MM.1S (cell line): ENCODE measurements around the gene GP2.

Experiments used
- DNase-seq: peaks from one replicate; pipeline ENCODE4 v3.0.0-alpha.2; 2015
- H2AFZ ChIP-seq: fragments of 300-600 bp; sonication (generic); 2 replicates; pipeline ENCODE4 v1.6.0; 2016; ENCODE audit warnings: antibody characterized with exemption, low read length
- H3F3A ChIP-seq: fragments of 300-600 bp; sonication (generic); 2 replicates; pipeline ENCODE4 v1.6.1; 2016; ENCODE audit warnings: mild to moderate bottlenecking, antibody characterized with exemption, low read length, moderate library complexity, mixed read lengths; ENCODE audit not compliant: insufficient read depth
- H3K27ac ChIP-seq: fragments of 300-600 bp; sonication (generic); 2 replicates; pipeline ENCODE4 v1.5.1; 2016; ENCODE audit warnings: mild to moderate bottlenecking, low read length
- H3K27me3 ChIP-seq: fragments of 300-600 bp; sonication (generic); replicated peaks from 2 replicates; pipeline ENCODE4 v1.6.0; 2016; ENCODE audit warnings: low read length; ENCODE audit not compliant: insufficient read depth
- H3K36me3 ChIP-seq: fragments of 300-600 bp; sonication (generic); replicated peaks from 2 replicates; pipeline ENCODE4 v1.6.1; 2016; ENCODE audit warnings: mild to moderate bottlenecking, low read length, mixed read lengths; ENCODE audit not compliant: insufficient read depth
- H3K4me1 ChIP-seq: fragments of 300-600 bp; sonication (generic); 2 replicates; pipeline ENCODE4 v1.6.1; 2016; ENCODE audit warnings: low read length, mixed read lengths
- H3K4me2 ChIP-seq: fragments of 300-600 bp; sonication (generic); 2 replicates; pipeline ENCODE4 v1.6.0; 2016; ENCODE audit warnings: low read depth, low read length
- H3K4me3 ChIP-seq: fragments of 300-600 bp; sonication (generic); 2 replicates; pipeline ENCODE4 v1.5.1; 2016; ENCODE audit warnings: low read length, mixed read lengths
- H3K79me2 ChIP-seq: fragments of 300-600 bp; sonication (generic); 2 replicates; pipeline ENCODE4 v1.6.1; 2016; ENCODE audit warnings: mixed run types, low read length, mixed read lengths
- H3K9ac ChIP-seq: fragments of 300-600 bp; sonication (generic); 2 replicates; pipeline ENCODE4 v1.6.1; 2016; ENCODE audit warnings: low read length, mixed read lengths
- H3K9me2 ChIP-seq: fragments of 300-600 bp; sonication (generic); replicated peaks from 2 replicates; pipeline ENCODE4 v1.6.1; 2016; ENCODE audit warnings: mild to moderate bottlenecking, low read length, mixed read lengths; ENCODE audit not compliant: insufficient read depth
- H3K9me3 ChIP-seq: fragments of 300-600 bp; sonication (generic); replicated peaks from 2 replicates; pipeline ENCODE4 v1.6.1; 2016; ENCODE audit warnings: mild to moderate bottlenecking, low read length, mixed read lengths; ENCODE audit not compliant: insufficient read depth
- H4K20me1 ChIP-seq: fragments of 300-600 bp; sonication (generic); 2 replicates; pipeline ENCODE4 v1.6.1; 2016; ENCODE audit warnings: mild to moderate bottlenecking, low read length, moderate library complexity, mixed read lengths; ENCODE audit not compliant: insufficient read depth
- EZH2 ChIP-seq: fragments of 300-600 bp; sonication (generic); optimal IDR thresholded peaks from 2 replicates; pipeline ENCODE3; 2017; ENCODE audit warnings: low read depth, mild to moderate bottlenecking, antibody characterized with exemption, low read length, mixed read lengths
- EZH2phosphoT487 ChIP-seq: fragments of 300-600 bp; sonication (generic); IDR thresholded peaks from 2 replicates; pipeline ENCODE4 v1.6.1; 2018; ENCODE audit warnings: antibody characterized with exemption, low read length
- TF ChIP-seq, protein P1 (sequence below): fragments of 300-600 bp; sonication (generic); IDR thresholded peaks from 2 replicates; pipeline ENCODE4 v1.5.1; 2016; ENCODE audit warnings: antibody characterized with exemption, low read length, mixed read lengths

The GP2 gene

DNA sequence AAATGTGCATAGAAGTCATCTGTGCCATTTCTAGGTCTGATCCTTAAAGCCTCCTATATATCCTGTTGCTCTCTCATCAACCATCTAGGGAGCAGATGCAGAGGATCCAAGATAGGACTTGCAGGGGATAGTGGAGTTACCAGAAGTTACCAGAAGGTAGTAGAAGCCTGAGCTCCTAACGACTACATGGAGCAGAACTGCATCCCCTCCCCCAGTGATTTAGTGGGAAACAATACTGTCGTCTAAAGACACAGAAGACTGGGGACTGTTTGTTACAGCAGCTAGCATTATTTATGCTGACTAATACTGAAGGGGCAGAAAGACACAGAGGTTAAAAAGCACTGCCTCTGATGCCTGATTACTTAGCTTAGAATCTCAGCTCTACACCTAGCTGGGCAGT is 15.8 kb downstream of the GP2 start:
- Histone ChIP-seq H3K4me3 (no peak overlapping the region), H3K27ac (no peak overlapping the region), H3K79me2 (no peaks in the 10 kb centered on the region), H2AFZ (no peak overlapping the region), H3K36me3 (no peaks in the 10 kb centered on the region), H3K9me3 (no peaks in the 10 kb centered on the region), H3K9me2 (no peaks in the 10 kb centered on the region), H3K9ac (no peak overlapping the region), H3K4me2 (no peak overlapping the region), H3F3A (no peaks in the 10 kb centered on the region), H4K20me1 (no peaks in the 10 kb centered on the region), H3K27me3 (no peaks in the 10 kb centered on the region), H3K4me1 (no peaks in the 10 kb centered on the region)
- no peak for DNase-seq
- TF ChIP-seq EZH2phosphoT487, result no peak

DNA sequence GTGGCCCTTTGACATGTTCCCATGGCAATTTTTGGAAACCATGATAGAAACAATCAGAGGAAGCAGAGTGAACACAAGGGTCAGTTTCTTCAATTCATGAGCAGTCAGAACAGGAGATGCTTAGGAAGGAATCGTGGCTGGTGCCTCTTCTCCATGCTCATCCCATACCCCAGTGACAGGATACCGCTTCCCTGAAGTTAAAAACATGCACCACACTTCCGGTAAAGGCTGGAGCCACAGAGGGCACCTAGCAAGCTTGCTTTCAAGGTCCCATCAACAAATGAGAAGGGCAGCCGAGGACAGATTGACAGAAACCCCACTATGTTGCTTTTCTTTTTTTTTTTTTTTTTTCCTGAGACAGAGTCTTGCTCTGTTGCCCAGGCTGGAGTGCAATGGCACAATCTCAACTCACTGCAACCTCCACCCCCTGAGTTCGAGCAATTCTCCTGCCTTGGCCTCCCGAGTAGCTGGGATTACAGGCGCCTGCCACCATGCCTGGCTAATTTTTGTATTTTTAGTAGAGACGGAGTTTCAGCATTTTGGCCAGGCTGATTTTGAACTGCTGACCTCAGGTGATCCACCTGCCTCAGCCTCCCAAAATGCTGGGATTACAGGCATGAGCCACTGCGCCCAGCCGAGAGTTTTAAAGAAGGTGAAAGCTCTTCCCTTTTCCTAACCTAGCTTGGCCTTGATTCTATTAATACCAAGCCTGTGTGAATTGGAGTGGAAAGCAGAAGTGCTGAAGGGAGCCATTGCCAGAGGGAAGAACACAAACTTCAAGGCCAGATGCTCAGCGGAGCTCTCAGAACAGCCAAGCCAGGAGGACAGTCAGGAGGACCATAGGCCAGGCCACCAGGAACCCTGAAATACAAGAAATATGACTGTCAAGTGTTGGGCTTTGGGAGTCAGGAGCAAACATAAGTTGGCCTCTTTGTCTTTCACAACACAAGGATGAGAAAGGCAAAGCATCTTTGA is 16.6 kb downstream of the GP2 start:
- no peak for DNase-seq
- Histone ChIP-seq H2AFZ (no peak overlapping the region), H3K36me3 (no peaks in the 10 kb centered on the region), H3K27me3 (no peaks in the 10 kb centered on the region), H3K79me2 (no peaks in the 10 kb centered on the region), H3K4me2 (no peak overlapping the region), H3K4me3 (no peak overlapping the region), H3K9me2 (no peaks in the 10 kb centered on the region), H3K9me3 (no peaks in the 10 kb centered on the region), H3K4me1 (no peaks in the 10 kb centered on the region), H3K27ac (no peak overlapping the region), H3F3A (no peaks in the 10 kb centered on the region), H3K9ac (no peak overlapping the region), H4K20me1 (no peaks in the 10 kb centered on the region)
- TF ChIP-seq EZH2, result no peak
- TF ChIP-seq, protein P1, sequence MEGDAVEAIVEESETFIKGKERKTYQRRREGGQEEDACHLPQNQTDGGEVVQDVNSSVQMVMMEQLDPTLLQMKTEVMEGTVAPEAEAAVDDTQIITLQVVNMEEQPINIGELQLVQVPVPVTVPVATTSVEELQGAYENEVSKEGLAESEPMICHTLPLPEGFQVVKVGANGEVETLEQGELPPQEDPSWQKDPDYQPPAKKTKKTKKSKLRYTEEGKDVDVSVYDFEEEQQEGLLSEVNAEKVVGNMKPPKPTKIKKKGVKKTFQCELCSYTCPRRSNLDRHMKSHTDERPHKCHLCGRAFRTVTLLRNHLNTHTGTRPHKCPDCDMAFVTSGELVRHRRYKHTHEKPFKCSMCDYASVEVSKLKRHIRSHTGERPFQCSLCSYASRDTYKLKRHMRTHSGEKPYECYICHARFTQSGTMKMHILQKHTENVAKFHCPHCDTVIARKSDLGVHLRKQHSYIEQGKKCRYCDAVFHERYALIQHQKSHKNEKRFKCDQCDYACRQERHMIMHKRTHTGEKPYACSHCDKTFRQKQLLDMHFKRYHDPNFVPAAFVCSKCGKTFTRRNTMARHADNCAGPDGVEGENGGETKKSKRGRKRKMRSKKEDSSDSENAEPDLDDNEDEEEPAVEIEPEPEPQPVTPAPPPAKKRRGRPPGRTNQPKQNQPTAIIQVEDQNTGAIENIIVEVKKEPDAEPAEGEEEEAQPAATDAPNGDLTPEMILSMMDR, result no peak
- TF ChIP-seq EZH2phosphoT487, result no peak

- Histone ChIP-seq H2AFZ (no peak overlapping the region), H3K36me3 (no peaks in the 10 kb centered on the region), H3K27ac (no peak overlapping the region), H3K4me1 (no peaks in the 10 kb centered on the region), H3K9ac (no peak overlapping the region), H3K9me3 (no peaks in the 10 kb centered on the region), H4K20me1 (no peaks in the 10 kb centered on the region), H3K4me2 (no peak overlapping the region), H3K4me3 (no peak overlapping the region), H3F3A (no peaks in the 10 kb centered on the region), H3K79me2 (no peaks in the 10 kb centered on the region), H3K9me2 (no peaks in the 10 kb centered on the region), H3K27me3 (no peaks in the 10 kb centered on the region)
- no peak for DNase-seq
- TF ChIP-seq EZH2phosphoT487, result no peak
- no peak for TF ChIP-seq EZH2
- TF ChIP-seq, protein P1, result no peak
These were observed 17.5 kb downstream of the GP2 start for GRCh38 chr16:20309786-20310185.
